ENCODE results near the gene SLC35A4.

DNA sequence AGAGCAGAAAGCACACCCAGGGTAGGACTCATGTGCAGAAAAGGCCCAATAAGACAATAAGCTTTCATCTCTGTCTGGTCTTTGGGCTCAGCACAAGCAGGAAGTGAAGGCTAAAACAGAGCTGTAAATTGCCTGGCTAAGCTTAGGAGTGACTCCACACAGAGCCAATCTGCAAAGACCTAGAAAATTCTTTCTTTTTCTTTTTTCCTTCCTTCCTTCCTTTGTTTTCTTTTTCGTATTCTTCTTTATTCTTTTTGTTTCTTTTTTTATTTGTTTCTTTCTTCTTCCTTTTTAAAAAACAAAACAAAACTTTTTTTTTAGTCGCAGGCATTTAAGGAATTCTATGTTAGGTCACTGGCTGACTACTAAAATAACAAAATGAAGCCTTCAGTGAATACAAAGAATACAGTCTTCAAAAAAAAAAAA lies 12.2 kb downstream of the SLC35A4 start:
- TF ChIP-seq EZH2 (IDR thresholded peaks at IDR 0.05; ENCODE audit: low read length), result no peak
- TF ChIP-seq, protein P1, sequence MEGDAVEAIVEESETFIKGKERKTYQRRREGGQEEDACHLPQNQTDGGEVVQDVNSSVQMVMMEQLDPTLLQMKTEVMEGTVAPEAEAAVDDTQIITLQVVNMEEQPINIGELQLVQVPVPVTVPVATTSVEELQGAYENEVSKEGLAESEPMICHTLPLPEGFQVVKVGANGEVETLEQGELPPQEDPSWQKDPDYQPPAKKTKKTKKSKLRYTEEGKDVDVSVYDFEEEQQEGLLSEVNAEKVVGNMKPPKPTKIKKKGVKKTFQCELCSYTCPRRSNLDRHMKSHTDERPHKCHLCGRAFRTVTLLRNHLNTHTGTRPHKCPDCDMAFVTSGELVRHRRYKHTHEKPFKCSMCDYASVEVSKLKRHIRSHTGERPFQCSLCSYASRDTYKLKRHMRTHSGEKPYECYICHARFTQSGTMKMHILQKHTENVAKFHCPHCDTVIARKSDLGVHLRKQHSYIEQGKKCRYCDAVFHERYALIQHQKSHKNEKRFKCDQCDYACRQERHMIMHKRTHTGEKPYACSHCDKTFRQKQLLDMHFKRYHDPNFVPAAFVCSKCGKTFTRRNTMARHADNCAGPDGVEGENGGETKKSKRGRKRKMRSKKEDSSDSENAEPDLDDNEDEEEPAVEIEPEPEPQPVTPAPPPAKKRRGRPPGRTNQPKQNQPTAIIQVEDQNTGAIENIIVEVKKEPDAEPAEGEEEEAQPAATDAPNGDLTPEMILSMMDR (optimal IDR thresholded peaks at IDR 0.05 in 1 of 3, IDR thresholded peaks at IDR 0.05 in 1 of 3, conservative IDR thresholded peaks at IDR 0.05 in 1 of 3; ENCODE audit: extremely low read depth in 1 of 3, insufficient read depth in 2 of 3, low read length in 3 of 3), result no peak
